Frontal cortex (tissue), 4 donors: ENCODE results near the gene PTPRD. TPM values are rescaled to one million over a fixed set of nuclear protein-coding genes. Genes with fewer than 3 reads are reported as not detected.
"Not testable (repeated sequence)": the region's sequence is repeated elsewhere in the genome, so short reads cannot be mapped to it uniquely, and the experiment has no call there.

Source experiments
- DNase-seq, 2 donors: peaks; one replicate each; pipeline ENCODE4 v3.0.0; 2012; ENCODE audit warnings: low spot score in 2 of 2
- FAIRE-seq: peaks from 2 replicates; lab custom pipeline; 2012; peaks lifted over from hg19 to GRCh38; lab: Jason Lieb, UNC
- total RNA-seq: library from RNA; depleted of rRNA; stranded (reverse); fragments of >200 nt; gene quantifications from one replicate; pipeline ENCODE4 v1.2.3, GENCODE V29; 2014
- donor health status: control.
- donor health status: control.
- donor health status: control.

PTPRD gene
- total RNA-seq, 1 donor from 2014 or later = 191 TPM

- FAIRE-seq = no peak
- no peak for DNase-seq
Observed at GRCh38 chr9:10005206-10005605, 607.6 kb downstream of the PTPRD start.

GRCh38 chr9:10003047-10003446, 609.8 kb downstream of the PTPRD start:
- no peak for DNase-seq
- no peak for FAIRE-seq

GRCh38 chr9:10000669-10001068, 612.1 kb downstream of the PTPRD start:
- no peak for FAIRE-seq
- DNase-seq = no peak

- FAIRE-seq (no peak), DNase-seq (no peak)
Observed at GRCh38 chr9:9998491-9999287, 614.1 kb downstream of the PTPRD start.

- FAIRE-seq = no peak
- no peak for DNase-seq
Observed at GRCh38 chr9:9997585-9997984, 615.2 kb downstream of the PTPRD start.

- DNase-seq (no peak), FAIRE-seq (no peak)
Observed at GRCh38 chr9:9996259-9996658, 616.5 kb downstream of the PTPRD start.

- DNase-seq (no peak), FAIRE-seq (no peak)
Observed at GRCh38 chr9:9992936-9993335, 619.9 kb downstream of the PTPRD start.

GRCh38 chr9:9973062-9973461, 639.7 kb downstream of the PTPRD start:
- DNase-seq (no peak), FAIRE-seq (no peak)

- no peak for FAIRE-seq
- no peak for DNase-seq
Observed at GRCh38 chr9:9970514-9970913, 642.3 kb downstream of the PTPRD start.

GRCh38 chr9:9963841-9964240, 649.0 kb downstream of the PTPRD start:
- no peak for FAIRE-seq
- DNase-seq = no peak

GRCh38 chr9:9961934-9962333, 650.9 kb downstream of the PTPRD start:
- FAIRE-seq = no peak

GRCh38 chr9:9961487-9961886, 651.3 kb downstream of the PTPRD start:
- FAIRE-seq = no peak
- no peak for DNase-seq

More at GRCh38 chr9:9961934-9962333, 650.9 kb downstream of the PTPRD start:
- no peak for DNase-seq

GRCh38 chr9:9951556-9952160, 661.1 kb downstream of the PTPRD start:
- DNase-seq = no peak
- no peak for FAIRE-seq

- FAIRE-seq (no peak), DNase-seq (no peak)
Observed at GRCh38 chr9:9950813-9951212, 662.0 kb downstream of the PTPRD start.

GRCh38 chr9:9949978-9950377, 662.8 kb downstream of the PTPRD start:
- FAIRE-seq (no peak), DNase-seq (no peak)

GRCh38 chr9:9949368-9949767, 663.4 kb downstream of the PTPRD start:
- FAIRE-seq = no peak
- DNase-seq = no peak

GRCh38 chr9:9945966-9946365, 666.8 kb downstream of the PTPRD start:
- DNase-seq = no peak
- peak; percentile 60 for FAIRE-seq

GRCh38 chr9:9942764-9943424, 669.9 kb downstream of the PTPRD start:
- peak; percentile 56 for FAIRE-seq
- peak; percentile 10 to 14 for DNase-seq

- no peak for DNase-seq
- no peak for FAIRE-seq
Observed at GRCh38 chr9:9938432-9938831, 674.4 kb downstream of the PTPRD start.

- DNase-seq, FAIRE-seq: not testable (repeated sequence)
Observed at GRCh38 chr9:9931464-9931863, 681.3 kb downstream of the PTPRD start.

GRCh38 chr9:9924376-9924775, 688.4 kb downstream of the PTPRD start:
- no peak for FAIRE-seq

More at GRCh38 chr9:9924376-9924775, 688.4 kb downstream of the PTPRD start:
- no peak for DNase-seq
